K562 (cell line): ENCODE results near the gene PEDS1. TPM values are rescaled to one million over a fixed set of nuclear protein-coding genes. Genes with fewer than 3 reads are reported as not detected.

Experiments
- ATAC-seq: fragments of 200-7000 bp; cut with Tn5 transposase; 3 replicates; pipeline ENCODE4 v1.9.1; 2020; ENCODE audit warnings: moderate library complexity
- BruUV-seq: library from RNA; stranded (reverse); fragments of 400-500 nt; replicated peaks from 2 replicates; lab custom pipeline; 2021; lab: Mats Ljungman, UMichigan
- CTCF ChIA-PET: fragments of 300-600 bp; formaldehyde crosslinking; extraction: SDS; loops from one replicate; lab custom pipeline; 2021; ENCODE audit warnings: low intra/inter-chr PET ratio; lab: Yijun Ruan, JAX
- POLR2A ChIA-PET: fragments of 300-600, 350-650 bp; sonication (Branson Sonifier 250); formaldehyde crosslinking; extraction: SDS; loops from one replicate; lab custom pipeline; 2021; ENCODE audit warnings: antibody characterized with exemption, inconsistent platforms; lab: Yijun Ruan, JAX
- DNase-seq, 4 experiments: peaks; one replicate each; pipeline versions ENCODE4 v3.0.0 to v3.0.0-alpha.2; 2011 to 2018; ENCODE audit warnings: low spot score in 3 of 4, mixed read lengths in 3 of 4; ENCODE audit errors: extremely low read depth in 1 of 4
- FAIRE-seq: peaks from 2 replicates; lab custom pipeline; 2011; peaks lifted over from hg19 to GRCh38; lab: Jason Lieb, UNC
- H2AFZ ChIP-seq: 2 replicates; pipeline ENCODE4 v1.6.0; 2011; ENCODE audit warnings: low read depth, low read length, control low read depth, inconsistent platforms
- H3K27ac ChIP-seq: fragments of 200-600 bp; 3 replicates; pipeline ENCODE4 v1.8.0; 2011; ENCODE audit warnings: low read depth, mild to moderate bottlenecking, control low read depth, inconsistent platforms, low read length, moderate library complexity, mixed read lengths; ENCODE audit errors: extremely low read depth
- H3K27me3 ChIP-seq, 2 experiments: fragments of 300-600 bp in 1 of 2; 2 replicates in 1 of 2; 3 replicates in 1 of 2; pipeline versions ENCODE4 v1.6.0 to v1.8.0; 2011; ENCODE audit warnings: inconsistent platforms in 2 of 2, low read length in 2 of 2, mild to moderate bottlenecking in 1 of 2, mixed read lengths in 1 of 2, moderate library complexity in 1 of 2; ENCODE audit not compliant: control insufficient read depth in 2 of 2, insufficient read depth in 2 of 2
- H3K36me3 ChIP-seq: fragments of 300-600 bp; 3 replicates; pipeline ENCODE4 v1.8.0; 2011; ENCODE audit warnings: mild to moderate bottlenecking, low read length, inconsistent platforms; ENCODE audit not compliant: control insufficient read depth, insufficient read depth
- H3K4me1 ChIP-seq, 2 experiments: fragments of 200-600 bp in 1 of 2; replicated peaks in 1 of 2; 2 replicates in 1 of 2; 3 replicates in 1 of 2; pipeline versions ENCODE4 v1.5.1 to v1.8.0; 2011; ENCODE audit warnings: inconsistent platforms in 2 of 2, low read length in 2 of 2, mild to moderate bottlenecking in 1 of 2, mixed read lengths in 1 of 2, moderate library complexity in 1 of 2; ENCODE audit not compliant: control insufficient read depth in 2 of 2, insufficient read depth in 2 of 2
- H3K4me2 ChIP-seq: 2 replicates; pipeline ENCODE4 v1.6.1; 2011; ENCODE audit warnings: low read length, control low read depth, inconsistent platforms, mixed read lengths; ENCODE audit not compliant: insufficient read depth
- H3K4me3 ChIP-seq: fragments of 200-600 bp; sonication (generic), shearing (Covaris generic); 2 replicates; pipeline ENCODE4 v1.5.1; 2016; ENCODE audit warnings: control low read depth, inconsistent platforms
- H3K79me2 ChIP-seq: fragments of 200-600 bp; 3 replicates; pipeline ENCODE4 v1.8.0; 2011; ENCODE audit warnings: low read length, inconsistent platforms; ENCODE audit not compliant: control insufficient read depth, insufficient read depth
- H3K9ac ChIP-seq, 2 experiments: 2 replicates each; pipeline versions ENCODE4 v1.6.0 to v1.6.1; 2011; ENCODE audit warnings: low read depth in 2 of 2, low read length in 2 of 2, control low read depth in 1 of 2, inconsistent platforms in 1 of 2, mild to moderate bottlenecking in 1 of 2, mixed read lengths in 1 of 2; ENCODE audit not compliant: insufficient read depth in 1 of 2
- H3K9me1 ChIP-seq: one replicate; pipeline ENCODE4 v1.6.0; 2011; ENCODE audit warnings: inconsistent platforms, mild to moderate bottlenecking, low read length, moderate library complexity; ENCODE audit not compliant: control insufficient read depth, insufficient read depth
- H3K9me3 ChIP-seq: replicated peaks from 2 replicates; pipeline ENCODE4 v1.5.1; 2011; ENCODE audit warnings: low read depth, low read length, inconsistent platforms; ENCODE audit not compliant: control insufficient read depth, insufficient read depth
- H4K20me1 ChIP-seq: replicated peaks from 2 replicates; pipeline ENCODE4 v1.6.1; 2011; ENCODE audit warnings: low read length, inconsistent platforms, mixed read lengths; ENCODE audit not compliant: control insufficient read depth, insufficient read depth
- IRF1 ChIP-seq: sonication (generic); formaldehyde crosslinking; IDR thresholded peaks from 2 replicates; pipeline ENCODE4 v1.8.0; 2022; ENCODE audit warnings: missing genetic modification reagents, mild to moderate bottlenecking, borderline replicate concordance
- KAT2B ChIP-seq: IDR thresholded peaks from one replicate; pipeline ENCODE4 v1.6.1; 2012; ENCODE audit warnings: low read depth, mild to moderate bottlenecking, control low read depth, inconsistent platforms, low read length, moderate library complexity
- MXI1 ChIP-seq: IDR thresholded peaks from 2 replicates; pipeline ENCODE4 v1.6.1; 2011; ENCODE audit warnings: low read depth, mild to moderate bottlenecking, improper control_type of control experiment, low read length
- SMARCB1 ChIP-seq: IDR thresholded peaks from 2 replicates; pipeline ENCODE4 v1.6.1; 2011; ENCODE audit warnings: improper control_type of control experiment, low read depth; ENCODE audit not compliant: insufficient read length
- ZNF197 ChIP-seq: fragments of 200-800 bp; sonication (Bioruptor generic); IDR thresholded peaks from 2 replicates; pipeline ENCODE4 v1.6.1; 2016; ENCODE audit warnings: low read depth, missing genetic modification characterization, missing compliant biosample characterization
- WGBS: fragments of 100-300 bp; shearing (Covaris generic); methylation state at CpG from one replicate; pipeline ENCODE4 v1.1.6; 2016; ENCODE audit warnings: low coverage, mixed read lengths; ENCODE audit not compliant: insufficient coverage; ENCODE audit errors: missing lambda C conversion rate; 5-methylcytosine and 5-hydroxymethylcytosine counted together
- in situ Hi-C: fragments of 300-500 bp; cut with MboI; formaldehyde crosslinking; loops from 4 replicates; pipeline ENCODE4 v1.15.0; 2018; ENCODE audit warnings: inconsistent platforms, mixed read lengths
- intact Hi-C: fragments of 100-400 bp; cut with micrococcal nuclease; formaldehyde crosslinking; loops from 2 replicates; pipeline ENCODE4 v1.14.2; 2022
- polyA plus RNA-seq, 8 experiments: library from polyadenylated mRNA; depleted of rRNA in 4 of 8; stranded (reverse) in 5 of 8; unstranded in 3 of 8; fragments of >200 nt; fragmentation: Nextera tagmentation in 2 of 8; fragmentation: Illumina TruSeq in 1 of 8; extraction: Ambion mirVana in 2 of 8; extraction: Trizol in 1 of 8; gene quantifications; 2 replicates each; pipeline versions ENCODE4 v1.2.1 to v1.2.3, GENCODE V29; 2011 to 2014; ENCODE audit warnings: inconsistent platforms in 1 of 8, missing spikeins in 1 of 8
- total RNA-seq, 7 experiments: library from RNA; depleted of rRNA in 6 of 7; stranded (reverse); fragments of >200 nt in 6 of 7; fragmentation: Illumina TruSeq in 2 of 7; extraction: Trizol in 2 of 7; gene quantifications; 2 replicates each; pipeline versions ENCODE4 v1.2.1 to v1.2.3, GENCODE V29; 2011 to 2021; ENCODE audit warnings: low replicate concordance in 1 of 7
- TF ChIP-seq, protein P1 (sequence below), 2 experiments: fragments of 200-800 bp in 1 of 2; sonication (Bioruptor generic) in 1 of 2; sonication (generic) in 1 of 2; formaldehyde crosslinking in 1 of 2; IDR thresholded peaks in 1 of 2; conservative IDR thresholded peaks in 1 of 2; 2 replicates each; pipeline versions ENCODE4 v1.5.0 to v1.6.1; 2016 to 2020; ENCODE audit warnings: missing compliant biosample characterization in 1 of 2, missing genetic modification characterization in 1 of 2, missing genetic modification reagents in 1 of 2

PEDS1 gene
- total and polyA plus RNA-seq, 9 of the 15 experiments (the other 6 are each of a cell fraction or from before 2014, with no cell fraction given): 2.9 to 38.5 (median 24.2) TPM

- intact Hi-C loops: loop anchor here (2.0 to 5.0 kb wide), 2 partner anchors 41 to 55 kb away; partner anchors contain the start of gene PEDS1
- ChIA-PET POLR2A (interaction anchor here (0.6 to 5.5 kb wide), 7 partner anchors 11 to 632 kb away, joined by 3 to 51 read pairs (median 4); no protein-coding TSS in a partner anchor), CTCF (no interaction called here)
- peaks cover 17% of the 10 kb centered on the region for H3K9me1 ChIP-seq
- WGBS: 2% methylated on average over 9 of the region's 9 CpGs
- peaks cover 52% of the 10 kb centered on the region for H4K20me1 ChIP-seq
- H3K9ac ChIP-seq: peak overlapping the region; percentile 85 to 97
- H3K27me3 ChIP-seq: no peaks in the 10 kb centered on the region
- H2AFZ ChIP-seq: no peak overlapping the region
- H3K9me3 ChIP-seq: no peaks in the 10 kb centered on the region
- peaks cover 40% of the 10 kb centered on the region for H3K36me3 ChIP-seq
- in situ Hi-C loops: no loop called here
- FAIRE-seq: no peak
- H3K4me3 ChIP-seq: peak overlapping the region; percentile 100
- peaks cover 30 to 68% of the 10 kb centered on the region in 2 experiments for H3K4me1 ChIP-seq
- no peak for DNase-seq
- H3K4me2 ChIP-seq: peak overlapping the region; percentile 98
- peaks cover 80% of the 10 kb centered on the region for H3K79me2 ChIP-seq
- H3K27ac ChIP-seq: peak overlapping the region; percentile 92
- TF ChIP-seq, protein P1, sequence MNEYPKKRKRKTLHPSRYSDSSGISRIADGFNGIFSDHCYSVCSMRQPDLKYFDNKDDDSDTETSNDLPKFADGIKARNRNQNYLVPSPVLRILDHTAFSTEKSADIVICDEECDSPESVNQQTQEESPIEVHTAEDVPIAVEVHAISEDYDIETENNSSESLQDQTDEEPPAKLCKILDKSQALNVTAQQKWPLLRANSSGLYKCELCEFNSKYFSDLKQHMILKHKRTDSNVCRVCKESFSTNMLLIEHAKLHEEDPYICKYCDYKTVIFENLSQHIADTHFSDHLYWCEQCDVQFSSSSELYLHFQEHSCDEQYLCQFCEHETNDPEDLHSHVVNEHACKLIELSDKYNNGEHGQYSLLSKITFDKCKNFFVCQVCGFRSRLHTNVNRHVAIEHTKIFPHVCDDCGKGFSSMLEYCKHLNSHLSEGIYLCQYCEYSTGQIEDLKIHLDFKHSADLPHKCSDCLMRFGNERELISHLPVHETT (CRISPR knock-in tag; conservative IDR thresholded peaks at IDR 0.05 in 1 of 2, IDR thresholded peaks at IDR 0.05 in 1 of 2): 0 out of 4 replicates have a peak, but pooled peaks of 1 of the 2 experiments have one; percentile 2
- no peak for TF ChIP-seq KAT2B
- no peak for TF ChIP-seq SMARCB1
- no peak for TF ChIP-seq IRF1 (CRISPR knock-in tag)
- TF ChIP-seq MXI1: 0 out of 2 replicates have a peak, but pooled peaks have one; percentile 6
- 0 out of 2 replicates have a peak, but pooled peaks have one; percentile 6 for TF ChIP-seq ZNF197 (CRISPR knock-in tag)
- TF ChIP-seq, all 486 proteins: peak for 3
- BruUV-seq: TSS peak; percentile 50
- ATAC-seq: no peak
These were observed 41.6 kb downstream of the PEDS1 start for GRCh38 chr20:50111829-50112495.
